Measurements from ENCODE around the gene DNAAF8.

Gene DNAAF8

GRCh38 chr16:4700997-4701743, 33.2 kb upstream of the DNAAF8 start:
- TF ChIP-seq, protein P1, sequence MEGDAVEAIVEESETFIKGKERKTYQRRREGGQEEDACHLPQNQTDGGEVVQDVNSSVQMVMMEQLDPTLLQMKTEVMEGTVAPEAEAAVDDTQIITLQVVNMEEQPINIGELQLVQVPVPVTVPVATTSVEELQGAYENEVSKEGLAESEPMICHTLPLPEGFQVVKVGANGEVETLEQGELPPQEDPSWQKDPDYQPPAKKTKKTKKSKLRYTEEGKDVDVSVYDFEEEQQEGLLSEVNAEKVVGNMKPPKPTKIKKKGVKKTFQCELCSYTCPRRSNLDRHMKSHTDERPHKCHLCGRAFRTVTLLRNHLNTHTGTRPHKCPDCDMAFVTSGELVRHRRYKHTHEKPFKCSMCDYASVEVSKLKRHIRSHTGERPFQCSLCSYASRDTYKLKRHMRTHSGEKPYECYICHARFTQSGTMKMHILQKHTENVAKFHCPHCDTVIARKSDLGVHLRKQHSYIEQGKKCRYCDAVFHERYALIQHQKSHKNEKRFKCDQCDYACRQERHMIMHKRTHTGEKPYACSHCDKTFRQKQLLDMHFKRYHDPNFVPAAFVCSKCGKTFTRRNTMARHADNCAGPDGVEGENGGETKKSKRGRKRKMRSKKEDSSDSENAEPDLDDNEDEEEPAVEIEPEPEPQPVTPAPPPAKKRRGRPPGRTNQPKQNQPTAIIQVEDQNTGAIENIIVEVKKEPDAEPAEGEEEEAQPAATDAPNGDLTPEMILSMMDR (IDR thresholded peaks at IDR 0.05; ENCODE audit: extremely low read depth, missing control alignments): no peak
- DNase-seq (ENCODE audit: low spot score): no peak

DNA sequence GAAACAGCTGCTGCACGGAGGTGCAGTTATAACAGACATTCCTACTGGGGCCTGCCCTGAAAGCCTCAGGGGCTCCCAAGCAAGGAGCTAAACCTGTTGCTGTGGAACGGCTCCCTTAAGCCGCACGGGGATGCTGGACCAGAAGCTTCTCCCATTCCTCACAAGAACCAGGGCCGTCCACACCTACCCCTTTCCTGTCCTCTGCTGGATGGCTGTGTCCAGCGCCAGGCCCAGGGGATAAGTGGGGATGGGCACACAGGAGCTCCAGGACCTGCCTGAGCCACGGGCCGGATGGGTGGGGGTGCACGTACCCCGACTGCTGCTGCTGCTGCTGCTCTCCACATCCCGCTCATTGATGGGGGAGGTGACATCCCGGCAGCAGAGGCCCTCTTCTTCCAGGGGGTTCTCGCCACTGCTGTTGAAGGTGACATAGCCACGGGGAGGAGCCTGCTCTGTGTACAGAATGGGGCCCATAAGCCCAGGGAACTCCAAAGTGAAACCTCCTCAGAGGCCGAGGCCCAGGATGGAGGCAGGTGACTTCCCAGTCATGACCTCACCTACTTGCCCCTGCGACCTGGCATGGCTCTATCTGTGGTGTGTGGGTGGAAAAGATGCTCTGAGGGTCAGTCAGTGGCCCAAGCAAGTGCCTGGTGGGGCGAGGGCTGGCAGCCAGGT, 32.4 kb upstream of the DNAAF8 start:
- TF ChIP-seq, protein P1 (IDR thresholded peaks at IDR 0.05; ENCODE audit: extremely low read depth, missing control alignments): no peak

DNA sequence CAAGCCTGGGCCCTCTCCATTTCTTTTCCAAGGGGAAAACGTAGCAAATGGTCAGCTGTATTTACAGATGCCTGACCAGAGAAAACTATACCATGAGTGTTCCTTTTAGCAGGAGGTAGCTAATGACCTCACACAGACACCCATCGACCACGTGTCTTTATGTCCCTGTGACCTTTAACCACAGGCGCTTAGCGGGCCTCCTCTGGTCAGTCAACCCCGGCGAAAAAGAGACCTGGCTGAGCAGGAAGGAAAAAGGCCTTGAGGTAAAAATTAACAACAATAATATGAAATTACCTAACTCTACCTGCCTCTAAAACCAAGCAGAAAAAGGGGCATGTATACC, 31.9 kb upstream of the DNAAF8 start:
- no peak for DNase-seq (ENCODE audit: low spot score)
- TF ChIP-seq, protein P1 (IDR thresholded peaks at IDR 0.05; ENCODE audit: extremely low read depth, missing control alignments): no peak

More for the DNA sequence above, 32.4 kb upstream of the DNAAF8 start:
- no peak for DNase-seq (ENCODE audit: low spot score)

- TF ChIP-seq, protein P1 (IDR thresholded peaks at IDR 0.05; ENCODE audit: extremely low read depth, missing control alignments): no peak
- DNase-seq (ENCODE audit: low spot score): no peak
Measured at GRCh38 chr16:4703906-4704305, 30.4 kb upstream of the DNAAF8 start.

GRCh38 chr16:4704491-4704890, 29.8 kb upstream of the DNAAF8 start:
- no peak for DNase-seq (ENCODE audit: low spot score)
- TF ChIP-seq, protein P1 (IDR thresholded peaks at IDR 0.05; ENCODE audit: extremely low read depth, missing control alignments): no peak

- TF ChIP-seq, protein P1 (IDR thresholded peaks at IDR 0.05; ENCODE audit: extremely low read depth, missing control alignments): no peak
- DNase-seq (ENCODE audit: low spot score): no peak
Measured at GRCh38 chr16:4704913-4705312, 29.4 kb upstream of the DNAAF8 start.

DNA sequence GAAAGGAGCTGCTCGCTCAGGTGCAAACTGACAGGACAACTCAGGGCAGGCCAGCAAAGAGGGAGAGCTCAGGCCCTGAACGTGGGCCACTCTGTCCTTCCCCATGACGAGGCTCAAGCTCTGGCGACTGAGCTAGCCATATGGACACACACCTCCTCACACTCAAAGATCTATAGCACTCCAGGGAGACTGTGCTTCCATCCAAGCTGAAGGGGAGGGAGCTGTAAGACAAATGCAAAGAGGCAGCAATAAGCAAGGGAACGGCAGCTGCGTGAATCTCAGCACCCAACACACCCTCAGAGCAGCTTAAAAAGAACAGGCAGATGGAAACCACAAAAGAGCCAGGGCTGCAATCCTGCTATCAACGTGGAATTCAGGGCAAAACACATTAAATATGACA, 27.5 kb upstream of the DNAAF8 start:
- TF ChIP-seq, protein P1 (IDR thresholded peaks at IDR 0.05; ENCODE audit: extremely low read depth, missing control alignments): no peak
- no peak for DNase-seq (ENCODE audit: low spot score)

Data from GM20000 (cell line).